HG03025 (cell line): ENCODE measurements around the gene PHF21A.

Source experiments
- ATAC-seq: cut with Tn5 transposase; IDR thresholded peaks from one replicate; pipeline ENCODE4 v1.9.1; 2021; ENCODE audit warnings: mild to moderate bottlenecking, moderate library complexity; ENCODE audit not compliant: unreplicated experiment, low FRiP score

The PHF21A gene

GRCh38 chr11:45939836-45940235 is 181.4 kb downstream of the PHF21A start:
- ATAC-seq = no peak

GRCh38 chr11:45937916-45938315 is 183.3 kb downstream of the PHF21A start:
- no peak for ATAC-seq

- ATAC-seq = no peak
Observed at GRCh38 chr11:45936511-45937054, 184.7 kb downstream of the PHF21A start.

GRCh38 chr11:45935349-45936064 is 185.7 kb downstream of the PHF21A start:
- no peak for ATAC-seq

GRCh38 chr11:45934580-45935318 is 186.5 kb downstream of the PHF21A start:
- ATAC-seq = no peak

GRCh38 chr11:45933846-45934579 is 187.2 kb downstream of the PHF21A start:
- ATAC-seq = no peak

GRCh38 chr11:45933131-45933831 is 188.0 kb downstream of the PHF21A start:
- peak; percentile 46 for ATAC-seq

- no peak for ATAC-seq
Observed at GRCh38 chr11:45932217-45932616, 189.0 kb downstream of the PHF21A start.

GRCh38 chr11:45931739-45932138 is 189.5 kb downstream of the PHF21A start:
- no peak for ATAC-seq

GRCh38 chr11:45930951-45931570 is 190.2 kb downstream of the PHF21A start:
- ATAC-seq = no peak

GRCh38 chr11:45930031-45930794 is 191.0 kb downstream of the PHF21A start:
- ATAC-seq = peak; percentile 76

GRCh38 chr11:45929486-45930030 is 191.7 kb downstream of the PHF21A start:
- peak; percentile 6 for ATAC-seq

- ATAC-seq = no peak
Observed at GRCh38 chr11:45928535-45929215, 192.6 kb downstream of the PHF21A start.

- no peak for ATAC-seq
Observed at GRCh38 chr11:45927684-45928413, 193.4 kb downstream of the PHF21A start.

- no peak for ATAC-seq
Observed at GRCh38 chr11:45927332-45927683, 193.9 kb downstream of the PHF21A start.

GRCh38 chr11:45926536-45927331 is 194.5 kb downstream of the PHF21A start:
- no peak for ATAC-seq

GRCh38 chr11:45926001-45926401 is 195.3 kb downstream of the PHF21A start:
- no peak for ATAC-seq
